GM21447 (cell line): Measurements from ENCODE around the gene STAT5A.
"Not testable (repeated sequence)": the region's sequence is repeated elsewhere in the genome, so short reads cannot be mapped to it uniquely, and the experiment has no call there.

Experiments
- ATAC-seq: cut with Tn5 transposase; IDR thresholded peaks from one replicate; pipeline ENCODE4 v1.9.1; 2021; ENCODE audit not compliant: unreplicated experiment

Gene STAT5A

DNA sequence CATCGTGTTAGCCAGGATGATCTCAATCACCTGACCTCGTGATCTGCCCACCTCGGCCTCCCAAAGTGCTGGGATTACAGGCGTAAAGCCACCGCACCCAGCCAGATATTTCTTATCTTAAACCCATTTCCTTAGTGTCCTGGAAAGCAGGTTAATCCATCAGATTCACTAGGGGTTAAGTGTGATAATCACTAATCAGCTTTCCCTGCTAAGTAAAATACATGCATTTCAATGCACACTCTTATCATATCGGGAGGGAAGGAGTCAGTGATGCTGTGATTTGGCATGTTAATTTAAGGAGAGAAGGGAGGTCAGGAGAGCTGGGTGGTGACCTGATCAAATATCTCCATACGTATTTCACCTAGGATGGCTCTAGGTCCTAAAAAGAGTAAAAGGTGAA is 70.8 kb downstream of the STAT5A start:
- ATAC-seq: no peak

- not testable (repeated sequence) for ATAC-seq
Observed at GRCh38 chr17:42360388-42360787, 72.1 kb downstream of the STAT5A start.
